Cerebellar cortex (tissue), 1 donor: ENCODE data around the gene NPR3.
"Not testable (repeated sequence)": the region's sequence is repeated elsewhere in the genome, so short reads cannot be mapped to it uniquely, and the experiment has no call there.

Source experiments
- DNase-seq: peaks from one replicate; pipeline ENCODE4 v3.0.0-alpha.2; 2015; ENCODE audit warnings: low spot score

NPR3 gene

DNA sequence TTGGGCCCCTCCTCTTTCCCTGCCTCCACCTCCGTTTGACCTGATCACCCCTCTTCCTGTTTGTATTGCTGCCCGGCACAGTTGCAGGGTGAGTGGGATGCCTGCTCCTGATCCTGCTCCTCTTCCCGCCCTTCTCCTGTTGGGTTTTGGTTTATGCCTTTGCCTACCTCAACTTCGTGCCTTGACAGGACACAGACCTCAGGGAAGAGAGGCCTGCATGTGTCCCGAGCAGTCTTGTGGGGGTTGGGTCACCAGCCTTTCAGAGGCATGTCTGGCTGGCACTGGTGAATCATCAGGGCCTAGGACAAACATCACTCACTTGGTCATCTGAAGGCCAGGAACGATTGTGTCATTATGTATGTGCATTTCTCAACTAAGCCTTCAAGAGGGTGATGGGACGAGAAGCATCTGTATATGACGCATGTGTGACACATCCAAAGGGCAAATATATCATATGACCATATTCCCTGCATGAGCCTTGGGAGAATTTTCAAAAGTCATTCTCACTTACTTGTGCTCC lies 56.9 kb downstream of the NPR3 start:
- DNase-seq, result no peak

DNA sequence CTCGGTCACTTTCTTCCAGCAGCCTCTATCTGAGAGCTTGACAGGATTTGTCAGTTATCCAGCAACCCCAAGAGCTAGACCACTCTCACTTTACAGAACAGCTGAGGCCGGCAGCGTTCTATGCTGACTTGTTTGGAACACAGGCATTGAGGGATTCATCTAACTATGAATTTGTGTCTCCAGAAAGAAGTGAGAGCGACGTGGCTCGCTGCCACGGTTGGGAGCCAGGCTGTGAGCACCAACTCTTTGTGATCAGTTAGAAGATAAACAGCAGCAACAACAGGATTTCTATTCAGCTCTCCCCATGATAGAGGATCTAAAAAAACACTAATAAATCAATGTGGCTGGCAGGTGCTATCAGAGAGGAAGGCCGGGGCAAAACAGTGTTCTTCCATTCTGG lies 58.6 kb downstream of the NPR3 start:
- no peak for DNase-seq

DNA sequence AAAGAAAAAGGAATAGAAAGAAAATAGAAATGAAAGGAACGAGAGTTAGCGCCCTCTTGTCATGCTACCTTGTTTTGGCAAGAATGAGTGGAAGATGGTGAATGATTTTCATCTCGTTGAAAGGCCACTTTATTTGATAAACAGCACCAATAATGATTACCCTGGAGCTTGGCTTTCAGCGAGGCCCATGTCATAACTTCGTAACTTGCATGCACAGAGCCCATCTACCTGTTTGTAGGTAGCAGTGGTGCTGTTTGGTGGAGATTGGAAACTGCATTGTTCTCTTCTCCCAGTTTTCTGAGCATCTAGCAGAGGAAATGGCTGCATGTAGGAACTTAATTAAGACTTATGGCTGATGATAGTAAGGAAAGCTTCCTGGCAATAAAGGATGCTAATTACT lies 59.3 kb downstream of the NPR3 start:
- DNase-seq, result no peak

DNA sequence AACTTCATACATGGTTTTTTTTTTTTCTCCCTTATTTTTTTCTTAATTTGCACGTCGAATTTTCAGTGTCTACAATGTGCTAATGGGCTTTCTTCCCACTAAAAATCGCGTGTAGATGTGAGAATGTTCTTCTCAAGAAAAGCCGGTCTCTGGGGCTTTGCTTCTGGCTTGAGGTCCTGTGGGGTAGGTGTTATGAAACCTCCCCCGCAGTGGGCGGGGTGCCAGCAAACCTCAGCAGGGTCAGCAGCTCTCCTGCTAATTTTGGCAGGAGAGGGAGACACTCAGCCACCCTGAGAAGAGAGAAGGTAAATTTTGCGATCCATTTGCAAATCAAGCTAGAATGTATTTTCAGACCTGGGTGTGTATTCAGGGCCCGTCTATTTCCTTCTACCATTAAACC lies 59.9 kb downstream of the NPR3 start:
- no peak for DNase-seq

DNA sequence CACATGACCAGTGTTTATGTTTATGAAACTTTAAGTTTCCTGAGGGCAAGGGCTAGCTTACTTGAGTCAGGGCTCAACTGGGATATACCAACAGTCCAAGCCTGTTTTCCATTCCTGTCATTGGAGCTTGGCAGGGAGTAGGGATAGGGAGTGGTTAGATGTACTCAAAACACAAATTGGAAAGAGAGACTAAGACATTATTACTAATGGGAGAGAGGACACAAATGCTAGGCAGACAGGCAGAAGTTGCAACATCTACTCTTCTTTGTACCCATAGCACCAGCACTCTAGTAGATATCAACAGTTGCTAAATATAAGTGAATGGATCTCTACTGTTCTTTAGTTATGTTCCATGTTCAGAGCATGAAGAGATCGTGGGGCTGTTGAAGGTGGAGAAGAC lies 62.8 kb downstream of the NPR3 start:
- DNase-seq, result no peak

DNA sequence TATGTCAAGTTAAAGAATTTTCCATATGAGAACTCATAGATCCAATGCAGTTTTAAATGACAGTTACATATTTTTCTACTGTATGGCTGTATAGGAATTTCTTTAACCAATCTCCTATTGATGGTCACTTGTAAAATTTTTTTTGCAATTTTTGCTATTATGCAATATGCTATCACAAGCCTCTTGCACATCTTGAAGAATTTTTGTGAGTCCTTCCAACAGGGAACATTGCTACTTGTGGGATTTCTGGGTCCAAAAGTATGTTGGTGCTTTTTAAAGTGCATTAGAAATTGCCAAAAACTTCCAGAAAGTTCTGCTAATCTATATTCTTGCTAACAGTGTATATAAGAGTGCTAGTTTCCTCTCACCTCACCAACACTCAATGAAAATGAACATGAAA lies 65.1 kb downstream of the NPR3 start:
- no peak for DNase-seq

DNA sequence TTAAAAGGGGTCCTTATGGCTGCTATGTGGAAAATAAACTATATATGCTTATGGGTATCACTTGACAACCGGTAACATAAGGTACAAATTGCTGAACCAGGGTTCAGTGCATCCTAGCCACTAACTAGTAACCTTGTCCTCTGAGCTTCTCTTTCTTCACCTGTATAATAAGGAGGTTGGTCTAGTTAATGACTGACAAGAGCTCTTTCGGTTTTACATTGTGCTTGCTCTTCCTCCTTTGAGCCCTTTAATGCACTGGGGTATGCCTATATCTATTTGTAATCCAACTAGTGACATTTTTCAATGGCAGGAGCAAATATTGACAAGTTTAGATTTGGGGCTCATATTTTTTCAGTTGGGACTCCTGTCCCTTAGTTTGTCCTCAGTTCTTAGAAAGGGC lies 66.1 kb downstream of the NPR3 start:
- no peak for DNase-seq

DNA sequence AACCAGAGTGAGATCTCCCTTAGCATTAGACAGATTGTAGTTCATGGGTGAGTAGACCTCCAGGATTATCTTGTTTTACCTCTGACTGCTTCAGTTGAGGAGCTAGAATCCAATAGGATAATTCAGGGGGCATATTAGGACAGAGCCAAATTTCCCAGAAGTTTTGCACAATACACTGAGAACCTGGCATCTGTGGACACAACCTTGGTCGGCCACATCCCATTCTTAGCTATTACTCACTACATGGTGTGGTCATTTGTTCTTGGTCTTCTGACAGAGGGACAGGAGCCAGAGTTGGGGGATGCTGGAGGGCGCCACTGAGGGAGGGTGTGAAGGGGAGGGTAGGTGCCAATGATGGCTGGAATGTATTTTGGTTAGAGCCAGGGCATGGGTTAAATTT lies 66.6 kb downstream of the NPR3 start:
- no peak for DNase-seq

DNA sequence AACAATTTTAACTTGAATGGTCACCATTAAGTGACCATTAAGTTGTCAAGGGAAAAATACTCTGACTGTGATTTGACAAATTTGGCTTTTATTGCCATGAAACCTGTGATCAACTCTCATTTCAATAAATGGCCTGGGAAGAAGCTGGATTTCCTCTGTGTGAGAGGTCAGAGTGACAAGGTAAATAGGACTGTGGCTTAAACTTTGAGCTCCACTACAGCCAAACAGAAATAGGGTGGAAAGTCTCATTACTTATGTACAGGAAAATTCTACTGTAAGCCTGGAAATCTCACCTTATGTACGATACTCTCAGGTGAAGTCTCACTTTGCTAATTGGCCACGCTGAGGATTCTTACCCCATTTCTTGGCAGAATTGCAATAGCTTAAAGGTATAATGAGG lies 67.3 kb downstream of the NPR3 start:
- DNase-seq, result no peak

DNA sequence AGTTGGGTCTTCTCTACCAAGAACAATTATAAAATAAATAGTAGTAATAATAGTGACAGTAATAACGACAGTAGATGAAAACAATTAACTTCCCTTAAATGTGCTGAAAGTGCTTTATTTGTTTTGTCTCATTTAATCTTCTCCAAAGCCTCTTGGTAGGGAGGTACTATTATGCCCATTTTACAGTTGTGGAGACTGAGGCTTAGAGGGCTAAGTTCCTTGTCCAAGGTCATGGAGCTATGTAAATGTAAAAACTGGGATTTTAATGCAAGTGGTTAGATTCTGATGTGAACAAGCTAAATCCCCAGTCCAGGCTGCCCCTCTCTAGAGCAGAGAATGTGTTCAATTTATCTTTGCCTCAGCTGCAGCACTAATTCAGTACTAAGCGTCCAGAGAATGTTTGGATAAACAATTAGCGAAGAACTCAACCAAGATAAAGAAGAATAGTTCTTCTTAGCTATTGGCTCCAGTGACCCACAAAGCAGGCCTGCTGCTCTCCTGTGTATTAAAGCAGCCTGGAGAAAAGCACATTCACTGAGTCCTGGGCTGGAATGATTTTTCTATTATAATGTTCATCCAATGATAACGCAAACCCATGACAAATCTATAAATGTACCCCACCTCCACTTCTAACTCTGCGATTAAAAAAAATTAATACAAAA lies 68.8 kb downstream of the NPR3 start:
- DNase-seq, result no peak

DNA sequence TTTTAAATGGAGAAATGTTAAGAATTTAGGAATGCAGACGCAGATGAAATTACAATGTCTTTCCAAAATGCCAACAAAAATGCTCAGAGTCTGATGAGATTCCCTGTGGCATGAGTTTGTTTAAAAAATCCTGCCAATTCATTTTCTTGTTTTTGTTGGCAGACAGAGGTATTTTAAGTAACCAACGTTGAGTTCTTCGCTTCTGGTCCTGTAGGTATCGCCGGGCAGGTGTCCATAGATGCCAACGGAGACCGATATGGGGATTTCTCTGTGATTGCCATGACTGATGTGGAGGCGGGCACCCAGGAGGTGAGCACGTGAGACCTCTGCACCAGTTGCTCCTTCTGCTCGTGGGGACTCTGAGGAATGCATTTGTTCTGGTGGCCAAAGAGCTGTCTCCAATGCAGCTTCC lies 69.4 kb downstream of the NPR3 start:
- DNase-seq, result no peak

DNA sequence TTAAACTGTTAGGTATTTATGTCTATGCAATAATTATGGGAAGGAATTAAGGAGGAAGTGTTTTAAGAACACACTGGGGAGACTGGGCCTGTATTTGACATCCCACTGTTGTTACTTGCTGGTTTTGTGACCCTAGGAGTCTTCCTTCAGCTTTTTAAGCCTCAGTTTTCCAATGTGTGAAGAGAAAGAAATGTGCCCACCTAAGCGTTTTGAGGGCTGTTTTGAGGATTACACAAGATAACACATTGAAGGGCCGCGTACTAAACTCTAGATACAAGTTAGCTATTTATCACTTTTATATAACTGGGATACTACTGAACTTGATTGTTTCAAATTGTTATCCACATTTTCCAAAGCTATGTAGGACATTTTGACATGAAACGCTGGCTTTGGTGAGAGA lies 72.5 kb downstream of the NPR3 start:
- DNase-seq, result no peak

DNA sequence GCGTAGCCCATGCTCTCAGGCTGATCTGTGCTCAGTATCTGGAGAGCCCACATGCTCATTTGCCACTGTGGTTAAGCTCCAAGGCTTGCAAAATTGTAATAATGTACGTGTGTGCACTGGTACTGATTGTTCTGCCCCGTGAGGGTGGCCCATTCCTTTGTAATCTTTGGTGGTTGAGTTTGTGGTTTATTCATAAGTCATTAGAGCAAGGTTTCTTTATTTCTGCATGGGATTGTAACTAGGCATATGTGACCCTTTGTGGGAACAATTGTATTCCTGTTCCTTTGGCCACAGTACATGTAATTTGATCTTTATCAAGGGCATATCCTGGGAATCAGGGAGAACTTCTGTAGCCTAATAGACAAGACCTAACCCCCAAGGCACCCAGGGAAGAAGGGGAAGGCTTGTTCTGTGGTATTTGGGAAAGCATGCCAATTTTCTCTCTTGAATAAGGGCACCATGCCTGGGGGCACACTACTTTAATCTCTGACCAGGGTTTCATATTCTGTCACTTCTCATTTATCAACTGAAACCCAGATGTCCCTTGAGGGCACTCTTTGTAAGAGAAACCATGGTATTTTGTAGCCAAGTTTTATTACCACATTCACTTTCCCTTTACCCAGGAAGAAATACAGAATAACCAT lies 74.6 kb downstream of the NPR3 start:
- no peak for DNase-seq

DNA sequence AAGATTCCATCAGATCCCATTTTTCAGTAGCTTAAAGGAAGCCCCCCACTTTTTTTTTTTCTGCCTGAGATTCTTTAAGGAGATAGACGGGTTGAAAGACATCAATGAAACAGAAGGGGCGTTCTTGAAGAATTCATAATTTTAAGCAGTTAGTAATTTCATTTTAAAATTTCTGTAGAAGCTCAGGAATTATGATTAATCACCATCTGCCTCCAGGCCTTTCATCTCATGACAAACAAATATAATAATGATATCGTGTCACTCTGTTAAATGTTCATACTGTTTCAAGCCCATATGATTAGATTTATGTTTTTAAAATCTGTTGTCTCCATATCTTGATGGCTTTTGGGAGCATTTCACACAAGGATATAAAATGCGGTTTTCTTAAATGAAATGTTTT lies 75.2 kb downstream of the NPR3 start:
- DNase-seq, result no peak

DNA sequence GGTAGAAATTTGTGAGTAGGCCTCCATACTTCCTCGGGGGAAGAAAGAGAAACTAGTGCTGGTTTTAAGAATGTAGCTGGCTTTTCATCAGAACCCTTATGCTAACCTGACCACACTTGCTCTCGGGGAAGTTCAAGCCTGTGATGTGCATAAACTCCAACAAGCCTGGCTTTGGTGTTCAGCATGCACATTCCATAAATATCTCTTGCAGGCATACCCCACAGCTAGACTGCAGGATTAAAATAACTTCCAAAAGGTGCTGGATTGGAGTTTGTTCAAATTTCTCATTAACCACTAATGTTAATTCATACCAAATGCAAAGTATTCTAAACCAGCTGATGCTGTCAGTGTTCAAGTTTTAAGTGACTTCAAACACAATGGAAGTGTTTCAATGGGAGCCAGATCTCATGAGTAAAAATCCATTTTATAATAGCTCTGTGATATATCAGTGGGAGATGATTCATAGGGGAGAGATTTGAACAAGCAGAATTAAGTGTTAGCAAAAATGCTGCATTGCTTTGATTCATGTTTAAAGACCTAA lies 79.4 kb downstream of the NPR3 start:
- DNase-seq, result no peak

DNA sequence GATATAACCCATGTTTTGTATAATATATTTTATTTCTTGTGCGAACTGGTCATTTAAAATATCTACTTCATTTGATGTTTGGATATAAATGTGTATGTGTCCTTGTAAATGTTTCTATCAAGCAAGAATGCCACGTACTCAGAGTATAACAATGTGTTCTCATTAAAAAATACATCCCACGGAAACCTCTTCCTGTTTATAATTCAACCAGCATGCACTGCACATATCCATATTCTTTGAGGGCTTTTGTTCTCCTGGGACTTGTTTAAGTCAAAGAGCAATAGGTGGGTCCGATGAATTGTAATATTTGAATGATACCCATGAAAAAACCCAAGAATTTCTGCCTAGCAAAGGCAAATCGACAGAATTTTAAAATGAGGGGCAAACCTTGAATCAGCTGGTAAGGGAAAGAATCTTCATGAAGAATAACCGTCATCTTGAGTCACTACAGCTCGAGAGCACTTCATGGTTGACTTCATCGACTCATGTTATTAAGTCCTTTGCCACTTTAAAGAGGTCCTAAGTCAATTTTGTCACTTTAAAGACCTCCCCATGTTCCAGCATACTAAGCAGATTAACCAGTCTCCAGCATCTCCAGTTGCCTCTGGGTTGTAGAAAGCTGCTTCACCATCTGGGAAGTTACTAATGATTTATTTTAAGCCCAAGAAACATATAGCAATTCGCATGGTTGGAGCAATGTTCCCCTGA lies 80.6 kb downstream of the NPR3 start:
- DNase-seq, result no peak

DNA sequence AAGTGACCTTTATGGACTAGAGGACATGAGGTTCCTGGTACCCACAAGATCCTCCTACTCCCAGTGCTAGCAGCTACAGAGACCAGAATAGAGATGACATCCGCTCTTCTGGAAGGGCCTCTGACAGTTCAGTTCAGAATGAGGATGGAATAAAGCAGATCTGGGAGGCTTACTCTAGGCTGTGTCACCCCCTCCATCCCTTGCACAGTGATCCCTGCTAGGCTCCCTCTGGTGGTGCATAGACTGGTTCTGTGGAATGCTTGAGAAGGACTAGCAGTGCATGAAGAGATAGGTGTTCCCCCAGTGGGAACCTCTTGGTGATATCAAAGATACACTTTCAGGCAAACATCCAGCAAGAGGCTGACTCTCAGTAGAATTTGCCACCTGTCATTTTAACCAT lies 83.0 kb downstream of the NPR3 start:
- DNase-seq, result no peak

DNA sequence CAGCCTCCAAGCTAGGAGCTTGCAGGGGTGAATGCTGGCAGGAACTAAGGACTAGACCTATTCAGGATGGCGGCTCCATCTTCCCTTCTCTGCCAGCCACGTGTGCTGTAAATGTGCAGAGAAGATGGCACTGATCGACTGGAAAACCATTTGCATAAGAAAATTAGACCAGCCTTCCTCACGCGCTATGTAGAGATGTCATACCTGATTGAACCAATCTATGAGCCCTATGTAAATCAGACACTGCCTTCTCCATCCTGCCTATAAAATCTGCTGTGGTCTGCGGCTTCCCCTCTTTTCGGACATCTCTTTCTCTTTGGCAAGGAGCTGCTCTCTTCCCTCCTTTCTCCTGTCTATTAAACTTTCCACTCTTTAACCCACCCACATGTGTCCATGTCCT lies 91.6 kb downstream of the NPR3 start:
- no peak for DNase-seq

DNA sequence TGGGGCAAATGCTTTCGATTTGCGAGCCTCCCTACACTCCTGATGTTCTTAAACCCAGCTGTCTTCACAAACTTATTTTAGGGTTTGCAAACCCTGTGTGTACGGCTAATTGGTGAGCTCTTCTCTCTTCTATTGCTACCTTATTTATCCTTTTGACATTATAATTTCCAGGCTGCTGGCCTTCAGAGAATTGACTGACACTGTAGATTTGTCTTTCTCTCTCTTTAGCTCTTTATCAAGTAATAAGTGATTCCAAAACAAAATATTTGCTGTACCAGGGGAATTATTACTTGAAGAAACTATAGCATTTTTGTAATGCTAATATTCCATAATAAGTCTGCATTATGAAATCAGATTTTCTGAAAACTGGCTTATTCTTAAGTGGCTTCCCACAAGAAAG lies 92.5 kb downstream of the NPR3 start:
- DNase-seq, result no peak

DNA sequence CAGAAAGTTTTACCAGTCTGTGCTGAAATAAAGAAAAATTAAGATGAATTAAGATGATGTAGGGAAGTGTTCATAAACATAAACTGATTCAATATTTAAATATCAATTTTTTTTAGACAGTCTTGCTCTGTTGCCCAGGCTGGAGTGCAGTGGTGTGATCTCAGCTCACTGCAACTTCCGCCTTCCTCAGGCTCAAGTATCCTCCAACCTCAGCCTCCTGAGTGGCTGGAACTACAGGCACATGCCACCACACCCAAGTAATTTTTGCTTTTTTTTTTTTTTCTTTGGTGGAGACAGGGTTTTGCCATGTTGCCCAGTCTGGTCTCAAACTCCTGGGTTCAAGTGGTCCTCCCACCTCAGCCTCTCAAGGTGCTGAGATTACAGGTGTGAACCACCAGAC lies 94.3 kb downstream of the NPR3 start:
- DNase-seq, result not testable (repeated sequence)

DNA sequence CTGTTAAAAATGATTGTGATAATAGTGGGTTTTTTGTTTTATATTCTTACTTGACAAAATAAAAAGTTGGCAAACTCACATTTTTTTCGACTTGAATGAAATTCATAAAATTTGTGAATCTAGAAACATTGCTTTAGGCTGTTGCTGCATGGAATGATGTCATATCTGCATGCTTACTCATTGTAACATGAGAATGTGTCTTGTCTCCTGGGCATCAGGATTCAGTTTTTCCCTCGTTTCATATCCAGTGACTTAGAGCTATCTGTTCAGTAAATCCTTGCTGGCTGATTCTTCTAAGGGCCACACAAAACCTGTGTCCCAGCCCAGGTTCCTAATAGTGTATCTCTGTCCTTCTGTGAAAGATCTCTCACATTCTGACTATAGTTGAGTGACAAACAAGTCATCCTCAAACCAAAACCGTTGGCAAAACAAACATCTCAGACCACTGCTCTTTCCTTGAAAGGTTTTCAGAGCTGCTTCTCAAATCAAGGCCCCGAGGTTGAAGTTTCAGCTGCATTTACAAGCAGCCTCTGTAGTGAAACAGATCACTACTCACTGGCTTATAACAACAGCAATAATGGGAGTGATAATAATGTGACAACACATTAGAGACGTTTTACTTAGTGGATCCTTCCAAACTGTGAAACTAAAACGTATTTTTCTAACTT lies 95.0 kb downstream of the NPR3 start:
- no peak for DNase-seq

DNA sequence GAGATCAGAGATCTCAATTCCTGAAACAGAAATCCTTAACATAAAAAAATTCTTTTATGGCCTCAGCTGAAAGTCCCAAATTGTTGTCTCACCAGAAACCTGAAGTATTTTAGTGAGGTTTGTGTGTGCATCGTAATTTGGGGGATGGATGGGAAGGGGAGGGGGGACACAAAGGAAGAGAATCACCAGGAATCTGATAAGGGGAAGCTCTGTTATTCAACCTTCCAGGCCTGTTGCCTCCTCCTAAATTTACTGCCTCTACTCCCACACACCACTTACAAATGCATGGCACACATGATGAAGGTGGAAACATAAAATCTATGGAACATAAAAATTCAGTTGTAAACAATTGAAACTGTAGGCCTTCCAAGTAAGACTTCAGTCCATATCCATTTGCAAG lies 97.7 kb downstream of the NPR3 start:
- no peak for DNase-seq

DNA sequence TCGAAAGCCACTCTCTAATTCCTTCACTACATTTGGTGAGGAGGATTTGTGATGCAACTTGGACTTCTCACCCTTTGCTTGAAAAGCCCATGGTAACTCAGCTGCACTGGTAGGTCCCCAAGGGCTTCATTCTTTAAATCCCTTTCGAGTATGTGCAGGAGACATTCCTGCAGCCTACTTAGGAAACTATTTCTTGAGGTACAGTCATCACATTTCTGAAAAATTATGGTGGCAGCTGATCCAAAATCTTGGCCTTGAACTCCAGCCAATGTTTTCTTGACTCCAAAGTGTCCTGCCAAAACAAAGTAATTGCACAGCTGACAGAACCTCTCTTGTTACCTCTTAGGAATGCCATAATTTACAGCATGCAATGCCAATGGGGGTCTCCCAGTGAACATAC lies 99.7 kb downstream of the NPR3 start:
- no peak for DNase-seq
